Measurements from ENCODE around the gene SLC39A13.

SLC39A13 gene

DNA sequence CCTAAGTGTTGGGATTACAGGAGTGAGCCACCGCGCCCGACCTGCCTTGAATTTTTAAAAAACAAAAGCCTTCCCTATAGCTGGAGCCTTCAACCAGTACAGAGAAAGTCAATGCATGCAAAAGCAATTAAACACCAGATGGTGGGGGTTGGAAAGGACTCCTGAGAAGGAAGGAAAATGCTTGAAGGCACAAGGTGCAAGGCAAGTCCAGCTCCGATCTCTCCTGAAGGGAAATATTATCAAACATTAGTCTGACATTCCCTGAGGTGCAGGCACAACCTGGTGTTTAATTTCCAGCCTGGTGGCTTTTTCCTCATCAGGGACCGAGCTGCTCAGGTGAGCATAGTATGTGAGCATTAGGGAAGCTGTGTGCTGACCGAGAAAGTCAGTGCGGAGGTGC, 53.5 kb downstream of the SLC39A13 start:
- DNase-seq = no peak

DNA sequence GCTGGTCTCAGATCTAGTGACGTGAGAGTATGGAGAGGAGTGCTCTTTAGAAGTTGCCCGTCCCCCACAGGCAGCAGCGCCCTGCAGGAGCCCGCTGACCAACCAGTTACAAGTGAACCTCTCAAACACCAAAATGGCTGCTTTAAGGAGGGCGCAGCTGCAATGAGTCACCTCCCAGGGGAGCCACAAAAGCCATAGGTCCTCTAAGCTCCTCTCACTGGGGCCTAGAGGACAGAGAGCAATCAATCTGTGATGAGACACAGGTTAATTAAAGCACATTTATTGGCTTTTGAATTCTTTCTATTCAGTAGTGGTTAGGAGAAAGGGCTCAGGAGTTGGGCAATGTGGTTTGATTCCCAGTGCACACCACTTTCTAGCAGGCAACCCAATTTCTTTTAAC, 56.1 kb downstream of the SLC39A13 start:
- peak; percentile 95 for DNase-seq

Data from NCI-H2107 (cell line).